T-cell (primary cell): ENCODE data around the gene CCL21. TPM values are rescaled to one million over a fixed set of nuclear protein-coding genes. Genes with fewer than 3 reads are reported as not detected.
"Not testable (repeated sequence)": the region's sequence is repeated elsewhere in the genome, so short reads cannot be mapped to it uniquely, and the experiment has no call there.

Experiments
- ATAC-seq, 4 experiments: fragments of 200-7000 bp in 3 of 4; fragments of 150-1000 bp in 1 of 4; cut with Tn5 transposase; replicated peaks in 1 of 4; 1 replicate in 3 of 4; 2 replicates in 1 of 4; pipeline ENCODE4 v1.10.0; 2021; ENCODE audit warnings: moderate library complexity in 3 of 4, mild to moderate bottlenecking in 2 of 4, moderate number of reproducible peaks in 1 of 4
- CTCF ChIA-PET, 2 donors: fragments of 300-600 bp; sonication (Branson Sonifier 250); formaldehyde crosslinking; loops; one replicate each; lab custom pipeline; 2022; ENCODE audit warnings: antibody characterized with exemption in 2 of 2; lab: Charles Lee
- POLR2A ChIA-PET, 2 donors: fragments of 300-600 bp; sonication (Branson Sonifier 250); formaldehyde crosslinking; loops; one replicate each; lab custom pipeline; 2022; ENCODE audit warnings: antibody characterized with exemption in 2 of 2; lab: Charles Lee
- DNase-seq, 35 experiments: peaks; one replicate each; pipeline versions ENCODE4 v3.0.0 to v3.0.0-alpha.2; 2013 to 2023
- H3K27ac ChIP-seq: one replicate; pipeline ENCODE4 v1.5.1; 2013; ENCODE audit warnings: low read length
- H3K27me3 ChIP-seq, 2 experiments: replicated peaks in 1 of 2; 1 replicate in 1 of 2; 2 replicates in 1 of 2; pipeline versions ENCODE4 v1.6.1 to v1.7.0; 2013; ENCODE audit warnings: low read length in 1 of 2, mixed read lengths in 1 of 2; ENCODE audit not compliant: control insufficient read depth in 2 of 2, insufficient read depth in 2 of 2; ENCODE audit errors: extremely low read depth in 1 of 2
- H3K36me3 ChIP-seq, 2 donors: 1 replicate in 1 of 2; 2 replicates in 1 of 2; pipeline versions ENCODE4 v1.6.1 to v1.7.0; 2013; ENCODE audit warnings: low read length in 1 of 2; ENCODE audit not compliant: control insufficient read depth in 2 of 2, insufficient read depth in 1 of 2; ENCODE audit errors: extremely low read depth in 1 of 2
- H3K4me1 ChIP-seq, 2 experiments: 1 replicate in 1 of 2; 2 replicates in 1 of 2; pipeline versions ENCODE4 v1.6.1 to v1.7.0; 2013; ENCODE audit warnings: low read length in 2 of 2, mixed read lengths in 1 of 2; ENCODE audit not compliant: insufficient read depth in 2 of 2, control insufficient read depth in 1 of 2; ENCODE audit errors: extremely low read depth in 1 of 2
- H3K4me3 ChIP-seq, 2 donors: 1 replicate in 1 of 2; 2 replicates in 1 of 2; pipeline versions ENCODE4 v1.5.1 to v1.7.0; 2013; ENCODE audit warnings: mild to moderate bottlenecking in 2 of 2, low read length in 1 of 2, moderate library complexity in 1 of 2; ENCODE audit not compliant: control insufficient read depth in 1 of 2; ENCODE audit errors: extremely low read depth in 1 of 2
- H3K9me3 ChIP-seq: 2 replicates; pipeline ENCODE4 v1.7.0; 2013
- H3K27ac Mint-ChIP-seq, 2 donors: one replicate each; pipeline ENCODE4 v1.8.0; 2020 to 2021; ENCODE audit warnings: mild to moderate bottlenecking in 2 of 2, mixed read lengths in 2 of 2
- H3K27me3 Mint-ChIP-seq, 2 donors: one replicate each; pipeline ENCODE4 v1.8.0; 2021 to 2022; ENCODE audit warnings: mixed read lengths in 2 of 2
- H3K36me3 Mint-ChIP-seq: one replicate; pipeline ENCODE4 v1.8.0; 2021; ENCODE audit warnings: mixed read lengths
- H3K4me1 Mint-ChIP-seq, 3 donors: one replicate each; pipeline ENCODE4 v1.8.0; 2020 to 2022; ENCODE audit warnings: mixed read lengths in 3 of 3, mild to moderate bottlenecking in 1 of 3
- H3K4me3 Mint-ChIP-seq, 3 donors: one replicate each; pipeline ENCODE4 v1.8.0; 2020 to 2022; ENCODE audit warnings: mild to moderate bottlenecking in 3 of 3, mixed read lengths in 3 of 3, moderate library complexity in 3 of 3
- H3K9me3 Mint-ChIP-seq, 3 donors: one replicate each; pipeline ENCODE4 v1.8.0; 2020 to 2022; ENCODE audit warnings: mixed read lengths in 3 of 3
- WGBS: methylation state at CpG from one replicate; pipeline ENCODE4 v1.1.5; 2013; ENCODE audit warnings: missing lambda C conversion rate; ENCODE audit not compliant: insufficient coverage; 5-methylcytosine and 5-hydroxymethylcytosine counted together
- total RNA-seq, 35 experiments: library from RNA in 6 of 35; stranded (reverse) in 6 of 35; fragments of 120-200 nt in 1 of 35; gene quantifications; one replicate each; pipeline versions ENCODE4 v1.2.1 to v1.2.4 and lab custom pipeline; 2013 to 2026

The CCL21 gene, protein sequence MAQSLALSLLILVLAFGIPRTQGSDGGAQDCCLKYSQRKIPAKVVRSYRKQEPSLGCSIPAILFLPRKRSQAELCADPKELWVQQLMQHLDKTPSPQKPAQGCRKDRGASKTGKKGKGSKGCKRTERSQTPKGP
- total RNA-seq (under 1 TPM in 2 of 5 donors, not detected in 3; 0.32 to 0.60 TPM), total RNA-seq (lab: John Stamatoyannopoulos, UW) (0 reads per million in 29 experiments)
- total RNA-seq (2013) = not detected

DNA sequence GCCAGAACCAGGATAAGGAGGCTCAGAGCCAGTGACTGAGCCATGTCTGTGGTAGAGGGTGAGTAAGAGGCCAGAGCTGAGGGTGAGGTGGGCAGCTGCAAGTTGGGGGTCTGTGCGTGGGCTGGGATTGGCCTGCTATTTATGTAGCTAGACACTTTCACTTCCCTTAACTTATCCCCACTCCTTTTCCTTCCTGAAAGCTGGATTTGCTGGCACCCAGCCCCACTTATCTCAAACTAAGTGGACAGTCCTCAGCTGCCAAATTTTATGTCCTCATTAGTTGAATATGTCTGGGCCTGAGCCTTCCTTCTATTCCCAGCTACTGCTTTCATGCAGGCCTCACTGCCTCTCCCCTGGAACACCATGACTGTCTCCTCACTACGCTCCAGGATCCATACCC lies at the start of gene CCL21:
TSS of gene CCL21 (minus strand) at position 114 of the 400 bp plus-strand sequence. CDS start at position 44, 70 bp downstream.
- no peaks in the 10 kb centered on the region for H3K4me1 Mint-ChIP-seq
- H3K36me3 Mint-ChIP-seq = no peaks in the 10 kb centered on the region
- WGBS = no CpG with 5 or more reads among the region's 2 CpGs
- H3K27ac ChIP-seq = no peak within 1 kb of the TSS
- no peak for DNase-seq
- H3K27me3 Mint-ChIP-seq = peaks cover 12 to 25% of the 10 kb centered on the region in 2 donors
- H3K4me3 ChIP-seq = no peak within 1 kb of the TSS
- H3K4me1 ChIP-seq = no peaks in the 10 kb centered on the region
- no peaks in the 10 kb centered on the region for H3K36me3 ChIP-seq
- ATAC-seq = no peak
- POLR2A ChIA-PET = interaction anchor here in 1 of 2 donors (0.5 kb wide), 1 partner anchor 944 kb away, joined by 4 read pairs; no protein-coding TSS in a partner anchor
- peaks cover 2 to 4% of the 10 kb centered on the region in 2 experiments for H3K27me3 ChIP-seq
- H3K9me3 ChIP-seq = no peaks in the 10 kb centered on the region
- no peaks in the 10 kb centered on the region for H3K9me3 Mint-ChIP-seq
- CTCF ChIA-PET = interaction anchor here (0.6 to 0.7 kb wide), 3 partner anchors 9 to 1245 kb away, joined by 3 to 11 read pairs (median 3); no protein-coding TSS in a partner anchor
- no peak within 1 kb of the TSS for H3K4me3 Mint-ChIP-seq
- H3K27ac Mint-ChIP-seq = no peak within 1 kb of the TSS

DNA sequence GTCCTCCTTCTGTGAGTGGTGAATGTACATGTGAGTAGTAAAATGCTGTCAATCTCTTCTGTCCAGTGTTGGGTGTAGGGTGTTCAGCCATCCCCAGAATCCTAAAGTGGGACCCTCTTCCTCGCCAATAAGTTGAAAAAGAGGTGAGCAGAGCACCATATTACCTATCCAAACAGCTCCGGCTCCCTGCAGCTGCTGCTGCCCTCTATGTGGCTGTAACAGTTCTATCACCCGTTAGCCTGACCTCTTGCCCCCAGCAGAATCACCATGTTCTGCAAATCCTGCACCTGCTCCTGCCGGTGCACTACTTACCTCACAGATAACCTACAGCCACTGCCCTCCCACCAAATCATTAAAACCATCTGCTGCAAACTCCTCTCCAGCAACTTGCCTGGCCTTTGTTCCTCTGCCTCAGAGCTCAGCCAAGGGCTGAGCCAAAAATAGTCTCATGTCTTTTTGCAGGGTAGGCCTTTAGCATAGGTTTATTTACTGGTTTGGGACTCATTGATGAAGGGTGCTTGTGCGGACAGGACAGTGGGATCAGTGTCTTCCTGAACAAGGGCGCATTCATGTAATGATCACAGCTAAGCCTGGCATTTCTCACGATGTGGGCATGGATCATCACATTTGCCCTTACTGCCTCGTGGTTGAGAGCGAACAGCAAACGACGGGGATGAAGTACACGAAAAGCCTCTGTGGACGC lies 49.6 kb upstream of the CCL21 start:
- no peaks in the 10 kb centered on the region for H3K36me3 Mint-ChIP-seq
- H3K4me3 Mint-ChIP-seq = no peak overlapping the region
- Histone ChIP-seq H3K36me3 (no peaks in the 10 kb centered on the region), H3K4me3 (no peak overlapping the region), H3K4me1 (peaks cover 0 to 5% of the 10 kb centered on the region in 2 experiments), H3K27ac (no peak overlapping the region), H3K27me3 (peaks cover 3 to 32% of the 10 kb centered on the region in 2 experiments), H3K9me3 (no peaks in the 10 kb centered on the region)
- CTCF ChIA-PET = no interaction called here
- H3K4me1 Mint-ChIP-seq = peaks cover 1 to 6% (median 4%) of the 10 kb centered on the region in 3 donors
- DNase-seq (no peak), ATAC-seq (no peak)
- POLR2A ChIA-PET = interaction anchor here in 1 of 2 donors (0.6 kb wide), 1 partner anchor 1081 kb away, joined by 3 read pairs; no protein-coding TSS in a partner anchor
- no peak overlapping the region for H3K27ac Mint-ChIP-seq
- H3K27me3 Mint-ChIP-seq = peaks cover 29 to 47% of the 10 kb centered on the region in 2 donors
- 97% methylated on average over 8 of the region's 13 CpGs for WGBS
- no peaks in the 10 kb centered on the region for H3K9me3 Mint-ChIP-seq

DNA sequence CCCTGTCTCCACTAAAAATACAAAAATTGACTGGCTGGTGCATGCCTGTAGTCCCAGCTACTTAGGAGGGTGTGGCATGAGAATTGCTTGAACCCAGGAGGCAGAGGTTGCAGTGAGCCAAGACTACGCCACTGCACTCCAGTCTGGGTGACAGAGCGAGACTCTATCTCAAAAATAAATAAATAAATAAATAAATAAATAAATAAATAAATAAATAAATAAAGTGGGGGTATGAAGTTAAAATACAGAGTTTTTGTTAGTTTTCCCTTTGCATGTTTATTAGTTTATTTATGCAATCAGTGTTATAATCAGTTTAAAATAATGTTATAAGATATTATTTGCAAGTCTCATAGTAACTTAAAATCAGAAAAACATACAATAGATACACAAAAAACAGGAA lies 40.4 kb upstream of the CCL21 start:
- Mint-ChIP-seq H3K4me1 (peaks cover 8 to 10% (median 9%) of the 10 kb centered on the region in 3 donors), H3K27me3 (peaks cover 36 to 54% of the 10 kb centered on the region in 2 donors)
- H3K9me3 Mint-ChIP-seq, H3K9me3 ChIP-seq, H3K27me3 ChIP-seq, H3K36me3 ChIP-seq, H3K4me3 ChIP-seq, H3K4me1 ChIP-seq, CTCF ChIA-PET, DNase-seq, ATAC-seq, H3K27ac Mint-ChIP-seq, H3K36me3 Mint-ChIP-seq, H3K4me3 Mint-ChIP-seq, H3K27ac ChIP-seq: not testable (repeated sequence)
- POLR2A ChIA-PET = interaction anchor here in 1 of 2 donors (0.6 kb wide), 1 partner anchor 567 kb away, joined by 3 read pairs; no protein-coding TSS in a partner anchor
- WGBS = no CpG with 5 or more reads among the region's 2 CpGs

DNA sequence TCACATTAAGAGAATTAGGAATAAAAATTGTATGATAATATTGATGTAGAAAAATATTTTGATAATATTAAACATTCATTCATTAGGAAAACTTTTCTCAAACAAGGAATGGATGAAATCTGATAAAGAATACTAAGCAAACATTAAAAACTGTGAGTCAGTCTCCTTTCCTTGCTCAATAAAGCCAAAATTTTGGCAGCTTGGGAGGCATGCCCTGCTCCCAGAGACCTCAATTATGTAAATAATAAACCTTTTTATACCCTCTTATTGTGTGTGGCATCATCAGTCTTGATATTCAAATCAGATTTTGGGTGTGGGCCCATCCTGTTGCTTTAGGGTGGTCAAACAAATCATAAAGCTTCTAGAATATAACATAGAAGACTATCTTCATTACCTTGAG lies 36.6 kb upstream of the CCL21 start:
- Histone ChIP-seq H3K27ac (no peak overlapping the region), H3K36me3 (no peaks in the 10 kb centered on the region), H3K27me3 (peaks cover 0 to 13% of the 10 kb centered on the region in 2 experiments), H3K4me1 (no peaks in the 10 kb centered on the region), H3K4me3 (no peak overlapping the region), H3K9me3 (no peaks in the 10 kb centered on the region)
- Mint-ChIP-seq H3K9me3 (peaks cover 0 to 6% (median 0%) of the 10 kb centered on the region in 3 donors), H3K27ac (no peak overlapping the region), H3K4me3 (no peak overlapping the region), H3K36me3 (no peaks in the 10 kb centered on the region), H3K27me3 (peaks cover 44 to 57% of the 10 kb centered on the region in 2 donors), H3K4me1 (peaks cover 0 to 4% (median 0%) of the 10 kb centered on the region in 3 donors)
- DNase-seq (no peak), ATAC-seq (no peak)
- CTCF ChIA-PET = no interaction called here
- POLR2A ChIA-PET = no interaction called here

DNA sequence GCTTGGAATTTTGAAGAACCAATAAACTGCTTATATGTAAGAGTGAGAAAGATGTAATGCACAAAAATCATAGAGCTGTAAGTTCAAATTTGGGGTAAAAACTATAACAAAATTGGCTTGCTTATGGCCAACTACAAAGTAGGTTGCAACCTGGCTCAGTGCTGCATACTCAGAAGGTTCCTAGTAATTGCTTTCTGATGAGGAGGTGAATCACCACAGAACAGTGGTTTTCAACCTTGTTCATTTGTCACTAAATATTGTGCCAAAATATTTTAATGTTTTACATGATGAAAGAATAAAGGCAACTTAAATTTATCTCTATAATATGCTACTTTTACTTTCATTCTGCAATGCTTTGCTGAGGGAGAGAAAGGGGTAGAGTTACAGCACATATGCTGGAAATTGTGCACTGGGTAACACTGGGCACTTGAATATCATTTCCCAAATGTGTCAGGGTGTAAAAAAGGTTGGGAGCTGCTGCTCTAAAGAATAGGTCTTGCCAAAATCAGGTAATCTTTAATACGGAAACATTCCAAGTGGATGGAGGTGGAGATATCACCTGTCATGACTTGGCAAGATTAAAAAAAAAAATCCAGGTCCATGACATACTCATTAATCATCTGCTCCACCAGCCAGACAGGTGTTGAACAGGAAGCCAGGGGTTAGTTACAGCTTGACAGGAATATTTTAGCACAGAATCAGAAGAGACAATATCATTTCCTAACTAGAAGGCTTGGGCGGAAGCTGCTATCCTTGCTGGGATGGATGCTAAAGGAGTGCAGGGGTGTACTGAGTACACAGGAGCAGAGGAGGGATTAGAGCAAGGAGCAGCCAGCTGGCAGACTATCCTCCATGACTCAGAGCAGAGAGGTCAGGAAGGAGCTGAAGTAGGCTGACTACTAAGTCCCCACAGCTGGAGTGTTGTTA lies 34.6 kb upstream of the CCL21 start:
- ChIA-PET CTCF (interaction anchor here in 1 of 2 donors (0.5 kb wide), 1 partner anchor 38 kb away, joined by 3 read pairs; no protein-coding TSS in a partner anchor), POLR2A (no interaction called here)
- Mint-ChIP-seq H3K27ac (no peak overlapping the region), H3K36me3 (no peaks in the 10 kb centered on the region), H3K4me3 (no peak overlapping the region), H3K27me3 (peaks cover 38 to 47% of the 10 kb centered on the region in 2 donors), H3K4me1 (peaks cover 0 to 4% (median 0%) of the 10 kb centered on the region in 3 donors), H3K9me3 (peaks cover 0 to 6% (median 0%) of the 10 kb centered on the region in 3 donors)
- no peaks in the 10 kb centered on the region for H3K4me1 ChIP-seq
- DNase-seq (no peak), ATAC-seq (no peak)
- H3K36me3 ChIP-seq = no peaks in the 10 kb centered on the region
- no peak overlapping the region for H3K4me3 ChIP-seq
- H3K9me3 ChIP-seq = no peaks in the 10 kb centered on the region
- peaks cover 0 to 15% of the 10 kb centered on the region in 2 experiments for H3K27me3 ChIP-seq
- 71% methylated on average over 1 of the region's 2 CpGs for WGBS
- no peak overlapping the region for H3K27ac ChIP-seq

DNA sequence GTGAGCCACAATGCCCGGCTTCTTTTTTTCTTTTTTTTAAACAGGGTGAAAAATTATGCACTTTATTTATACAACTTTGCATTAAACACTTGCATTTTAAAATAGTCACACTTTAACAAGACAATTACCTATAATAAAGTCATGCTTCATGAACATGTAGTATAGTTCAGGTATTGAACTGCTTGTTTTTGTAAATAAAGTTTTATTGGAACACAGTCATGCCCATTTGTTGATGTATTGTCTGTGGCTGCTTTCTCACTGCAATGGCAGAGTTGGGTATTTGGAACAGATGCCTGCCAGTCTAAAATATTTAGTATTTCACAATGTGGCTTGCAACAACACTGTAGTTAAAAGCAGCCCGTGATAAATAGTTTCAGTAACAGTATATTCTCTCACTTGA lies 32.8 kb upstream of the CCL21 start:
- no CpG with 5 or more reads among the region's 2 CpGs for WGBS

More for the DNA sequence above, 32.8 kb upstream of the CCL21 start:
- no peak for DNase-seq
- H3K27ac ChIP-seq = no peak overlapping the region
- no peaks in the 10 kb centered on the region for H3K4me1 ChIP-seq
- H3K36me3 Mint-ChIP-seq = no peaks in the 10 kb centered on the region
- H3K4me3 ChIP-seq = no peak overlapping the region
- H3K4me3 Mint-ChIP-seq = no peak overlapping the region
- H3K27me3 ChIP-seq = peaks cover 0 to 12% of the 10 kb centered on the region in 2 experiments
- peaks cover 0 to 4% (median 0%) of the 10 kb centered on the region in 3 donors for H3K4me1 Mint-ChIP-seq
- peaks cover 36 to 37% of the 10 kb centered on the region in 2 donors for H3K27me3 Mint-ChIP-seq
- CTCF ChIA-PET = no interaction called here
- POLR2A ChIA-PET = no interaction called here
- H3K9me3 ChIP-seq = no peaks in the 10 kb centered on the region
- H3K36me3 ChIP-seq = no peaks in the 10 kb centered on the region
- ATAC-seq = no peak
- H3K27ac Mint-ChIP-seq = no peak overlapping the region
- peaks cover 0 to 6% (median 0%) of the 10 kb centered on the region in 3 donors for H3K9me3 Mint-ChIP-seq
